Activated CD8-positive, alpha-beta memory T cell treated with anti-CD3 and anti-CD28 coated beads, Interleukin-2, amount 50 U/mL, for 48 hours (primary cell): ENCODE data around the gene MN1.

Experiments used
- DNase-seq: peaks from one replicate; pipeline ENCODE4 v3.0.0-alpha.2; 2020

The MN1 gene

GRCh38 chr22:27801616-27802345 lies at the start of gene MN1:
MN1 (minus strand) TSS chr22:27801756; CDS start chr22:27800543, 1,213 bp downstream.
- peak; percentile 66 for DNase-seq

GRCh38 chr22:27850000-27850521 lies 48.5 kb upstream of the MN1 start:
- no peak for DNase-seq

- no peak for DNase-seq
Observed at GRCh38 chr22:27848005-27848404, 46.4 kb upstream of the MN1 start.

GRCh38 chr22:27846910-27847309 lies 45.4 kb upstream of the MN1 start:
- peak; percentile 23 for DNase-seq

GRCh38 chr22:27846248-27846757 lies 44.7 kb upstream of the MN1 start:
- no peak for DNase-seq

- DNase-seq = peak; percentile 22
Observed at GRCh38 chr22:27845644-27846043, 44.1 kb upstream of the MN1 start.

- DNase-seq = peak; percentile 38
Observed at GRCh38 chr22:27844656-27845591, 43.4 kb upstream of the MN1 start.

GRCh38 chr22:27844256-27844655 lies 42.7 kb upstream of the MN1 start:
- DNase-seq = peak; percentile 39

- DNase-seq = peak; percentile 41
Observed at GRCh38 chr22:27843441-27843840, 41.9 kb upstream of the MN1 start.

GRCh38 chr22:27842669-27843431 lies 41.3 kb upstream of the MN1 start:
- DNase-seq = no peak

GRCh38 chr22:27842201-27842600 lies 40.6 kb upstream of the MN1 start:
- DNase-seq = peak; percentile 25

- DNase-seq = peak; percentile 41
Observed at GRCh38 chr22:27840436-27840835, 38.9 kb upstream of the MN1 start.

- DNase-seq = peak; percentile 20
Observed at GRCh38 chr22:27839057-27839660, 37.6 kb upstream of the MN1 start.

- DNase-seq = no peak
Observed at GRCh38 chr22:27836181-27836580, 34.6 kb upstream of the MN1 start.

GRCh38 chr22:27835446-27835845 lies 33.9 kb upstream of the MN1 start:
- DNase-seq = no peak

GRCh38 chr22:27834364-27835185 lies 33.0 kb upstream of the MN1 start:
- no peak for DNase-seq

- no peak for DNase-seq
Observed at GRCh38 chr22:27833803-27834202, 32.2 kb upstream of the MN1 start.

GRCh38 chr22:27832606-27833005 lies 31.1 kb upstream of the MN1 start:
- DNase-seq = no peak

- no peak for DNase-seq
Observed at GRCh38 chr22:27829620-27830019, 28.1 kb upstream of the MN1 start.

- DNase-seq = no peak
Observed at GRCh38 chr22:27827604-27828587, 26.3 kb upstream of the MN1 start.
